Measurements from ENCODE around the gene LMO4. TPM values are rescaled to one million over a fixed set of nuclear protein-coding genes. Genes with fewer than 3 reads are reported as not detected.

LMO4 gene
- total RNA-seq, 1 donor from 2014 or later: 21.7 TPM

DNA sequence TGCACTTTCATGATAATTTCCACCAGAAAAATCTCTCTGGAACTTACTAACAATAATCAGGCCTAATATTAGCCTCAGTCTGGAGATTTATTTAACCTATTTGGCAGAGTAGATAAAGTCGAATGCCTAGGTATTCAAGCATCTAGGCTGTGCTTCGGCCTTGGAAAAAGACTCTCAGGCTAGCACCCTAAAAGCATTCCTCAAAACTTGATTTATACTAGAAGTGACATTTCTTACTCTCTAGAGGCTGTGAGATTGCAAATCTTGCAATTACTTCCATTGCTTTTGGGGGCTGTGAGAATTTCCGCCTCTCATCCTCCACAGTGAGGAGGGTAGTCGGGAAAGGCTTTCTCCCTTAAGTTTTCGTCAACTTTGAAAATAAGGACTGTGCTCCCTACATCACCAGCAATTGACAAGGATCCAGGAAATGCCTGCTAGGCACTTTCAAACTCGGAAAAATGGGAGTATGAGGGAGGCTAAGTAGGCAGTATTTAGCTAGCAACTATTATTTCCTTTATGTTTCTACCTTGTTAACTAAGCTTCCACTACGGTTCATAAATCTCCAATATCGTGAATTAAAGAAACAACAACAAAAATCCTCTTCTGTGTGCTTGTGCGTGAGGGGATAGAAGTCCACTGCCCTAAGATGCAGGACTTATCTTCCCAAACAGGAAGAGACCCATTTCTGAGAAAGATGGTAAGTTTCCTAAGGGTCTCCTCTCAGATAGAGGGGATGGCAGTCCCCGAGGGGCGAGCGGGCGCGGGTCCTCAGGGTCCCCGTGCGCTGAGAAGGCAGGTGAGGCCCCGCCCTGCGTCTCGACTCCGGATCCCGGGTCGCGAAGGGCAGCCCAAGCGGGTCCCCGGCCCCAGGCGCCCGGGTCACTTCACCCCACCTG, 1.1 kb upstream of the LMO4 start:
- intact Hi-C loops (cut with micrococcal nuclease): loop anchor here (1.0 to 10.0 kb wide), 8 partner anchors 8 to 733 kb away; partner anchors contain the start of gene SH3GLB1

DNA sequence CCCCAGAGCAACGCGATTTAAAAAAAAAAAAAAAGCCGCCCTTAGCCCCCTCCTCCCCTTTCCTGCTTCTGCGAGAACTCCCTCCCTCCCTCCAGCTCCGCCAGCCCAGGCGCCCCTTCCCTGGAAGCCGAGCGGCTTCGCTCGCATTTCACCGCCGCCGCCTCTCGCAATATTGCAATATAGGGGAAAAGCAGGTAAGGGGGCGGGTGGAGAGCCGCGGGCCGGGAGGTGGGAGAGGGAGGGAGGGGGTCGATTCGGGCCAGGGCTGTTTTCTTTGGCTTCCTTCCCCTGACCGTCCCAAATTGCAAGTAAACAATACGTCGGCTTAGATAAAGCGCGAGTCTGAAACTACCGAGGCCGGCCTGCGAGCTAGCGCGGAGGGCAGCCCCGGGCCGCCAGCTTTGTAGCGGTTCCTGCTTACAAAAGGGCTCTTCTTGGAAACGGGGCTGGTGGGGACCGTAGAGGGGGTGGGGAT, 408 bp downstream of the LMO4 start:
- intact Hi-C loops (cut with micrococcal nuclease): loop anchor here (2.0 to 10.0 kb wide), 6 partner anchors 76 to 624 kb away; partner anchors contain the start of gene SH3GLB1

DNA sequence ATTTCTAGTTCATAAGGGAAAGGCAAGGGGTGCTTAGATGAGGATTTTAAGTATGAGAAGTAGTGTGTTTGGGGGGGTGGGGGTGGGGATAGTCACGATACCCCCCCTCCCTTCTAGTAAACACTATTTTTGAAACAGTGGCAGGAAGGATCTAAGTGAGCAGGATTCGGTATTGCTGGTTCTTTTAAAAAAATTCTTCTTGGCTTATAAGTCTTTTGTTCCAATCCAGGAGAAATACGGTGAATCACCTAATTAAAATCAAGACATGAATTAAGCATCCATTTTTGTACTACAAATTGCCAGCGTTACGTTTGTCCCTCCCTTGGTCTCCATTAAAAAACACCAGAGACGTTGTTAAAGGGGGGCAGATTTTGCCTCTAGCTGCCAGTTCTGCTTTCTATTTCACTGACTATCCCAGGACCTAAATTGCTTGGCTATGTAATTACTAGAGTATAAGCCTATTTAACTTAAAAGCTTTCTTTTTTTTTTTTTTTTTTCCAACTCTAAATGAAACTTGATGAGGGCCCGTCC, 911 bp downstream of the LMO4 start:
- intact Hi-C loops (cut with micrococcal nuclease): loop anchor here (2.0 to 10.0 kb wide), 9 partner anchors 75 to 1355 kb away; partner anchors contain the start of genes PKN2 and SH3GLB1

DNA sequence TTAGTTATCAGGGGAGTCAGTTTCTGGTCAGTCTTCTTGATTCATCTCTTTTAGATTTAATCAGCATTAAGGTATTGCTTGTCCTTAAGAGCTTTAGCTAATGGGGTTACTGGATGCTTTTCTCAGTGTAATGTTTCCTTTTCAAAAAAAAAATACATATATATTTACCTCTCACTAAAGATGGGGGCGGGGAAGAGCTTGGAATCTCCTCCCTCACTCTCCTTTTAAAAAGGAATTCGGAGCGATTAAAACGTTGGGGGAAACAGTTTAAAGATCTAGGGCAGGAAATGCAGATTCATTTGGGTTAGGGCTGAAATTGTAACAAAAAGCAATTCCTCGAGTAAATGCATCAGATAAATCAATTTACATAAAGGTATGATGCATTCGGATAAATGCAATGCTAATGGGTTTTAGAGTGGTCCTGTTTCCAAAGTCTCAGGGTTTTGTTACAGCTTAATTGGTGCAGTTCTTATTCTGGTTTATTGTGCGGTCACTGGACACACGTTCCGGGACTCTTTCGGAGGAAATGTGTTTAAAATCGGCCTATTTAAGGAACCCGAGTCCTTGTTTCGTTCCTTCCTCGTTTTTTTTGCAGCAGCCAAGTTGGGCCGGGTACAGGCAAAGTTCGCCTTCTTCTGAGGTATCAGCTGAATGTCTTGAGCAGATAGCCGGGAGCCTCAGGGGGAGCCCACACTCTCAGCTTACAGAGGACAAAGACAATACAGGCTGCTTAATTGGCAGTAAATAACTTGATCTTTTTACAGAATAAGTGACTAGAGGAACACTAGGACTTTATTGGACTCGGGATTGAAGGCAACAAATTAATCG, 1.6 kb downstream of the LMO4 start:
- intact Hi-C loops (cut with micrococcal nuclease): loop anchor here (2.0 to 10.0 kb wide), 3 partner anchors 285 to 1355 kb away; partner anchors contain the start of gene PKN2

DNA sequence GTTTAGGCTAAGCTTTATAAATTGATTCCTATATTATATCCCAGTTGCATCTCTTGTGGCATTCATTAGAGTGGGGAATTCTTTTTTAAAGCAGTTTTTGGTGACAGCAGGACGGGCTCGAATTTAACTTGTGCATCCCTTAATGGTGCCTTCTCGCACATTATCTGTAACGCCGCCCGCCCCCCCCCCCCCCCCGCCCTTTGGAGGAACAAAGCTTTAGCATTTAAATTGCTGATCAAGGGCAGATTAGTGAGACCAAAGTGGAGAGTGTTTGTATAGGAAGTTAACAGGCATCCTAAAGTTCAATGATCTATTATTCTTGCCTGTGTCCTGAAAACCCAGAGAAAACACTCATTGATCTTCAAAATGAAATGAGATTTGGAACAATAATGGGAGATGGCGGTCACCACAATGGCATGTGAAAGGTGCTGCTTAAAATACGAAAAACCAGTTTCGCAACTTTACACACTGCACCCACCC, 2.2 kb downstream of the LMO4 start:
- intact Hi-C loops (cut with micrococcal nuclease): loop anchor here (1.0 to 10.0 kb wide), 4 partner anchors 286 to 1354 kb away; partner anchors contain the start of genes HS2ST1, PKN2 and SELENOF

- intact Hi-C loops (cut with micrococcal nuclease): loop anchor here (1.0 to 10.0 kb wide), 4 partner anchors 287 to 1353 kb away; partner anchors contain the start of genes HS2ST1, PKN2 and SELENOF
Observed at GRCh38 chr1:87331365-87332241, 2.9 kb downstream of the LMO4 start.

GRCh38 chr1:87333692-87334347, 5.1 kb downstream of the LMO4 start:
- intact Hi-C loops (cut with micrococcal nuclease): loop anchor here (1.0 to 10.0 kb wide), 3 partner anchors 70 to 947 kb away; no protein-coding TSS in a partner anchor

- intact Hi-C loops (cut with micrococcal nuclease): loop anchor here (1.0 to 10.0 kb wide), 3 partner anchors 7 to 947 kb away; no protein-coding TSS in a partner anchor
Observed at GRCh38 chr1:87334351-87335174, 5.9 kb downstream of the LMO4 start.

- intact Hi-C loops (cut with micrococcal nuclease): loop anchor here (1.0 to 10.0 kb wide), 2 partner anchors 8 to 291 kb away; no protein-coding TSS in a partner anchor
Observed at GRCh38 chr1:87335175-87335884, 6.7 kb downstream of the LMO4 start.

DNA sequence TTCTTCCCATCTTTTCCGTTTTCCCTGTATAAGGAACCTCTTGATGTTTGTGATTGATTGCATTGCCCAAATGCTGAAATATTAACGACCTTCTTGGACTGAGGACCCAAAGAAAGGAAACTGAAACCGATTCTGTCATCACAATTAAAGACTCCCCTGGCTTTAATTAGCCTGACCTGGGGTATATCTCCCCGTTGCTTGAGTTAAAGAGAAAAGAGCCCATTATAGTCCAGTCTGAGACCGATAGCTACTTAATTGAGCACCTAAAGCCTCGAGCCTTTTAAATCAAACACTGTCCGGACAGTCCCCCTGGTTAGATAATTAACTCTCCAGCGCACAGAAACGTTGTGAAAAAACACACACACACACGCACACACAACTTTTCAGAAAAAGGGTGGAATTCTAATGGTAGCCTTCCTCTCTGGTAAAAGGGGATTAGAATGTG, 8.0 kb downstream of the LMO4 start:
- intact Hi-C loops (cut with micrococcal nuclease): loop anchor here (10.0 kb wide), 1 partner anchor 292 kb away; no protein-coding TSS in a partner anchor

GRCh38 chr1:87337606-87338005, 8.9 kb downstream of the LMO4 start:
- intact Hi-C loops (cut with micrococcal nuclease): loop anchor here (10.0 kb wide), 1 partner anchor 293 kb away; no protein-coding TSS in a partner anchor

- intact Hi-C loops (cut with micrococcal nuclease): loop anchor here (10.0 kb wide), 1 partner anchor 294 kb away; no protein-coding TSS in a partner anchor
Observed at GRCh38 chr1:87338566-87338965, 9.9 kb downstream of the LMO4 start.

DNA sequence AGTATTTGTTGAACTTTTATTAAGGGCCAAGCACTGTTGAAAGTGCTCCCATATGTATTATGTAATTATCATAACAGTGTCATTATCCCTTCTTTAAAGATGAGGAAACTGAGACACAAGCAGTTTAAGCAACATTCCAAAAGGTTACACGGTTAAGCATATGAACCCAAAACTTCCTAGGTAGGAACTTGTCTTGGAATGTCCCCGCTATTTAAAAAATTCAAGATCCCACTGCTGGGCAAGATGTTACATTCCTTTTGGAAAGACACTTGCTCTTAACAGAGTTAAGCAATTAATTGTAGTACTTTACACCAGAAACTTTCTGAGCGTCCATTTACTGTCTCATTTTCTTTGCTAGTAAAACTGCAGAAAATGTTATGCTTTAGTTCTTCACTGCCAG, 15.6 kb downstream of the LMO4 start:
- intact Hi-C loops (cut with micrococcal nuclease): no loop called here

- intact Hi-C loops (cut with micrococcal nuclease): no loop called here
Observed at GRCh38 chr1:87346130-87346814, 17.6 kb downstream of the LMO4 start.

GRCh38 chr1:87348341-87349019, 19.8 kb downstream of the LMO4 start:
- intact Hi-C loops (cut with micrococcal nuclease): no loop called here

DNA sequence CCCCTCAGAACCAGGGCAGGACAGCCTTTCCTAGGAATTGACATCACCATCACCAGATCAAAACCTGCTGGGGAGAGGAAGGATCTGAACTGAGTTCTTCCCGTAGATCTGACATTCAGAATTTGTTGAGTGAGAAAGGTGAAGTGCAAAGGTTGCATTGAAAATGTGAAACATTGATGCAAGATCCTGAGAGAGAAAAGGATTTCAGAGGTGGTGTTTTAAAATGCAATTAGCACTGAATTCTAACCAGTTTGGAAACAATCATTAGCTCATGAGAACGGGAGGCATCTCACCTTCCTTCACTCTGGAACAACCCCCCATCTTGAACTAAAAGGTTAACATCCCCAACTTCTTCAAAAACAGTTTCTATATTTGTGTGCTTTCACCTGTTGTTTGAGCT, 20.4 kb downstream of the LMO4 start:
- intact Hi-C loops (cut with micrococcal nuclease): no loop called here

All from T-helper 2 cell treated with Interferon-gamma antibody and Interleukin-4, amounts not matched to agents 100 ng/mL and 5 ng/mL, for 36 hours (primary cell).